Stimulated activated CD8-positive, alpha-beta memory T cell treated with anti-CD3 and anti-CD28 coated beads, Interleukin-2, amount 100 ng/mL, for 48 hours (primary cell): ENCODE results near the gene CIART.
"Not testable (repeated sequence)": the region's sequence is repeated elsewhere in the genome, so short reads cannot be mapped to it uniquely, and the experiment has no call there.

Experiments used
- DNase-seq, 2 donors: peaks; one replicate each; pipeline ENCODE4 v3.0.0-alpha.2; 2020; ENCODE audit warnings: low read depth in 2 of 2

Gene CIART

DNA sequence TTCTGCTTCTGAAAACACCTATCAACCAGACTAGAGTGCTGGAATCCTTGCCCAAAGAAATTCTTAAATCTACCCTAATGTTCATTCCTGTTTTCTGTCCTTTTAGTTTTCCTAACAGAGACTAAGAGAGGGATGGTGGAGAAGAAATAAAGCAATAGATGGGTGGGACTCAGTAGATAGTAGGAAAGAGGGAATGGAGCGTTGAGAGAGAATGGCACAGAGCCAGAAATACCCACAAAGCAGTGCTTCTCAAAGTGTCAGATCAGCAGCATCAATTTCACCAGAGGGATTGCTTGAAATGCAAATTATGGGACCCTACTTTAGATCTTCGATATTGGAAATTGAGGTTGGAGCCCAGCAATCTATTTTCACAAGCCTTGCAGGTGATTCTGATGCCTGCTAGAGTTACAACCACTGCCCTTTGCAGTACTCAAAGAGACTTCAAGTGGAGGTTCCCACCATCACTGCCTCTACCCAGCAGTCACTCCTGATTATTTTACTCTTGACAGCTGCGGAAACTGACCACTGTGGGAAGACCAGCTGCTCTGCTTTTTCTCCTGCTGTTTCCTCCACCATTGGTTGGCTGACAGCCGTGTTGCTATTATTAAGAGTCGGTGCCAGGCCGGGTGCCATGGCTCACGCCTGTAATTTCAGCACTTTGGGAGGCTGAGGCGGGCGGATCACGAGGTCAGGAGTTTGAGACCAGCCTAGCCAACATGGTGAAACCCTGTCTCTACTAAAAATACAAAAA, 27.6 kb downstream of the CIART start:
- DNase-seq = no peak

DNA sequence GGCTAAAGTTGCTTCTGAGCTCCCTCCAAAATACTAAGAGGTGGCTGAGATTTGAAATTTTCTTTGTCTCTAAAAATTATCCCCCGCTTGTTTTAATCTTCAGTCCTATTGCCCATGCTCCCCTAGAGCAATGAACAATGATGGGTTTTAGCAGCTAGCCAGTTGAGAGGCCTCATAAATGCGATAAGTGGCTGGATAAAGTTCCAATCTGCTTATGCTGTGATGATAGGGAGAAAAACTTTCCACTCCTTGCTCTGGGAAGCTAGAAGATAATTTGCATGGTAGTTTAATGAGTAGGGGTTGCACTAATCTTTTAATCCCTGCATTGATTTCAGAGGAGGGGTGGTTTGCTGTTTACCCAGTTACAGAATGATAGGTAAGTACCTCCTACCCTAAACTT, 29.4 kb downstream of the CIART start:
- no peak for DNase-seq

DNA sequence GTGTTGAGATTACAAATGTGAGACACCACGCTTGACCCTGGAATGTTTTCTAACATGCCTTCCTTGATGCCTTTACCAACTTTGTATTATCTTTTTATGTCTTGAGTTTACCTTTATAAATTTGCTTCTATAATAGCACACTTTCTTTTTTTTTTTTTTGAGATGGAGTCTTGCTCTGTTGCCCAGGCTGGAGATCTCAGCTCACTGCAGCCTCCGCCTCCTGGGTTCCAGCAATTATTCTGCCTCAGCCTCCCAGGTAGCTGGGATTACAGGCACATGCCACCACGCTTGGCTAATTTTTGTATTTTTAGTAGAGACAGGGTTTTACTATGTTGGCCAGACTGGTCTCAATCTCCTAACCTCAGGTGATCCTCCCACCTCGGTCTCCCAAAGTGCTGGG, 32.3 kb downstream of the CIART start:
- DNase-seq = not testable (repeated sequence)

DNA sequence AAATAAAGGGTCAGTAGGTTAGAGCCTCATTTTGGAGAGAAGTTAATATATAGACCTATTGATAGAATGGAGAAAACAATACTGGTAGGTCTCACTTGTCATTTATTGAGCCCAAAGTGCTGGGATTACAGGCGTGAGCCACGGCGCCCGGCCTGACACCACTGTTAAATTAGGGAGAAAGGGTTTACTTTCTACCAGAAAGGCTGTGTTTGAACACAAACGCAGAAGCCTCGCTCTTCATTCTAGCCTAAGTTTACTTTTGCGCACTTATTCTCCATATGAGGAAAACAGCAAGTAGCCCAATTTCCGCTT, 38.3 kb downstream of the CIART start:
- no peak for DNase-seq

DNA sequence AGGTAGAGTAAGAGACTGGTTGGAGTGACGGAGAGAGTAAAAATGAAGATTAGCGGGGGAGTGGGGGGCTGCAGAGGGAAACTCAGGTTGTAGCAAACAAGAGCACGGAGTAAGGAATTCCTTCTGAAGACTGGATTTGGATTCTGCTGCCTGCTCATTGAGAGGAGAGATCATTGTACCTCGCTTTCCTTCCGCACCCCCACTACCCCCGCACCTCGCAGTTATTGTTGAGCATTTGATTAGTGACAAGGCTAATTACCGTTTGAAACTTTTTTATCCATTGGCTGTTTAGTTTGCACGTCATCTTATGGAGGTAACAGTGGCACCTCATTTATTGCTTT, 39.4 kb downstream of the CIART start:
- DNase-seq = no peak

DNA sequence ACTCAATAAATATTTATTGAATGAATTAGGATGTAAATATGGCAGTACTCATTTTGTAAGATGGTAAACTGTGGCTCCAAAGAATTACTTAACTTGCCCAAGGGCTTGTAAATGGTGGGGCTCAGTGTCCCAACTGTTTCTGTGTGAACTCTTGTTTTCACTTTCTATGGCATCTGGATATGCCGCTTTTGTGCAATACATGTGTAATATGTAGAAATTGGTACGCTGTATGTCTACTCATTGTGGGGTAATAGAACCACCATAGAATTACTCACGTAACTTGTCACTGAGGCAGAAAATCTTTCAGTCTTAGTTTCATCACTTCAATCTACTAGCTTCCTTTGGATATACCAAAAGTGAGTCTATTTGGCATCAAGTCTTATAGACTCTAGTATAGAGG, 40.0 kb downstream of the CIART start:
- DNase-seq = no peak

DNA sequence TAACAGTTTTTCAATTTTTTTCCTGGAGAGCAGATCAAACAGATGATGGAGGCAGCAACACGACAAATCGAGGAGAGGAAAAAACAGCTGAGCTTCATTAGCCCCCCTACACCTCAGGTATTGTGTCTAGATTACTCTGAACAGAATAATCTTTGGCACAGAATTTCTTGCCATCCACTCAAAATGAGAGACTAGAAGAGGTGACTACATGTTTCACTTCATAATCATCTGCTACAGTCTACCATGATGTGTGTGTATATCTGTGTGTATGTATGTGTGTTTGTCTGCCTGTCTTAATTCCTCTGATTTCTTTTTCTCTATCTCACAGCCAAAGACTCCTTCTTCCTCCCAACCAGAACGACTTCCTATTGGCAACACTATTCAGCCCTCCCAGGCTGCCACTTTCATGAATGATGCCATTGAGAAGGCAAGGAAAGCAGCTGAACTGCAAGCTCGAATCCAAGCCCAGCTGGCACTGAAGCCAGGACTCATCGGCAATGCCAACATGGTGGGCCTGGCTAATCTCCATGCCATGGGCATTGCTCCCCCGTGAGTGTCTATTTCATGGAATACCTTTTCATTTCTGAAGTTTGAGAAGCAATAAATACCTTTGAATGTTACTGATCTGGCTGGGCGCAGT, 50.4 kb downstream of the CIART start:
- no peak for DNase-seq
